Astrocyte of the cerebellum (primary cell): Measurements from ENCODE around the gene PLEKHG3.

Source experiments
- DNase-seq: peaks from one replicate; pipeline ENCODE4 v3.0.0-alpha.2; 2011; ENCODE audit warnings: low read depth
- H3K4me3 ChIP-seq: 2 replicates; pipeline ENCODE4 v1.5.1; 2011; ENCODE audit warnings: mild to moderate bottlenecking, low read depth, low read length, moderate library complexity
- CTCF ChIP-seq: IDR thresholded peaks from 2 replicates; pipeline ENCODE4 v1.5.1; 2012; ENCODE audit warnings: low read length, low read depth, moderate library complexity, mild to moderate bottlenecking; ENCODE audit errors: missing control alignments
- in situ Hi-C: cut with HindIII; loops from 2 replicates; pipeline ENCODE4 v1.10.0; 2017; ENCODE audit warnings: low sequenced_read_pairs

PLEKHG3 gene

GRCh38 chr14:64788706-64789105, 84.5 kb downstream of the PLEKHG3 start:
- peak; percentile 81 for DNase-seq
- no peak for TF ChIP-seq CTCF
- no peak overlapping the region for H3K4me3 ChIP-seq
- in situ Hi-C loops: no loop called here

GRCh38 chr14:64789696-64790095, 85.5 kb downstream of the PLEKHG3 start:
- in situ Hi-C loops: no loop called here
- no peak for TF ChIP-seq CTCF
- no peak for DNase-seq
- H3K4me3 ChIP-seq: no peak overlapping the region

GRCh38 chr14:64790478-64790877, 86.3 kb downstream of the PLEKHG3 start:
- in situ Hi-C loops: no loop called here
- no peak overlapping the region for H3K4me3 ChIP-seq
- DNase-seq: no peak
- no peak for TF ChIP-seq CTCF

GRCh38 chr14:64792231-64792630, 88.0 kb downstream of the PLEKHG3 start:
- no peak for DNase-seq
- TF ChIP-seq CTCF: no peak
- H3K4me3 ChIP-seq: no peak overlapping the region
- in situ Hi-C loops: no loop called here

GRCh38 chr14:64792871-64793560, 88.8 kb downstream of the PLEKHG3 start:
- in situ Hi-C loops: no loop called here
- no peak for TF ChIP-seq CTCF
- no peak overlapping the region for H3K4me3 ChIP-seq
- no peak for DNase-seq

- no peak for TF ChIP-seq CTCF
- in situ Hi-C loops: no loop called here
- no peak for DNase-seq
- no peak overlapping the region for H3K4me3 ChIP-seq
Observed at GRCh38 chr14:64795211-64795610, 91.0 kb downstream of the PLEKHG3 start.
